Effector memory CD8-positive, alpha-beta T cell (primary cell): ENCODE results near the gene NDUFV2.

Source experiments
- ATAC-seq: fragments of 150-1000 bp; cut with Tn5 transposase; replicated peaks from 2 replicates; pipeline ENCODE4 v1.10.0; 2021; ENCODE audit warnings: mild to moderate bottlenecking, moderate library complexity
- DNase-seq, 3 experiments: peaks; one replicate each; pipeline ENCODE4 v3.0.0; 2021
- H3K27ac Mint-ChIP-seq, 2 donors: one replicate each; pipeline ENCODE4 v1.8.0; 2022; ENCODE audit warnings: mild to moderate bottlenecking in 2 of 2, mixed read lengths in 2 of 2, moderate library complexity in 2 of 2
- H3K27me3 Mint-ChIP-seq, 2 donors: one replicate each; pipeline ENCODE4 v1.8.0; 2022; ENCODE audit warnings: mixed read lengths in 2 of 2
- H3K36me3 Mint-ChIP-seq: one replicate; pipeline ENCODE4 v1.8.0; 2022; ENCODE audit warnings: mild to moderate bottlenecking, moderate library complexity, mixed read lengths; ENCODE audit not compliant: insufficient read depth
- H3K4me1 Mint-ChIP-seq, 2 donors: one replicate each; pipeline ENCODE4 v1.8.0; 2022; ENCODE audit warnings: low read depth in 2 of 2, mixed read lengths in 2 of 2
- H3K4me3 Mint-ChIP-seq, 2 donors: one replicate each; pipeline ENCODE4 v1.8.0; 2022; ENCODE audit warnings: mild to moderate bottlenecking in 2 of 2, mixed read lengths in 2 of 2, moderate library complexity in 2 of 2
- H3K9me3 Mint-ChIP-seq, 2 donors: one replicate each; pipeline ENCODE4 v1.8.0; 2022; ENCODE audit warnings: mixed read lengths in 2 of 2

Gene NDUFV2

GRCh38 chr18:9095297-9096006 lies 7.0 kb upstream of the NDUFV2 start:
- peak overlapping the region; percentile 15 to 61 for H3K4me3 Mint-ChIP-seq
- DNase-seq (peak in 2 of 3 experiments; percentile 15 to 29), ATAC-seq (peak; percentile 81)
- peak overlapping the region; percentile 54 to 56 for H3K27ac Mint-ChIP-seq
- no peaks in the 10 kb centered on the region for H3K27me3 Mint-ChIP-seq
- H3K36me3 Mint-ChIP-seq = no peaks in the 10 kb centered on the region
- no peaks in the 10 kb centered on the region for H3K9me3 Mint-ChIP-seq
- peaks cover 19 to 21% of the 10 kb centered on the region in 2 donors for H3K4me1 Mint-ChIP-seq

GRCh38 chr18:9096007-9096371 lies 6.5 kb upstream of the NDUFV2 start:
- peak overlapping the region; percentile 15 to 61 for H3K4me3 Mint-ChIP-seq
- no peaks in the 10 kb centered on the region for H3K9me3 Mint-ChIP-seq
- ATAC-seq (no peak), DNase-seq (no peak)
- H3K27me3 Mint-ChIP-seq = no peaks in the 10 kb centered on the region
- no peaks in the 10 kb centered on the region for H3K36me3 Mint-ChIP-seq
- peak overlapping the region; percentile 54 to 56 for H3K27ac Mint-ChIP-seq
- H3K4me1 Mint-ChIP-seq = peaks cover 19% of the 10 kb centered on the region in 2 donors

- H3K4me3 Mint-ChIP-seq = no peak overlapping the region
- no peak overlapping the region for H3K27ac Mint-ChIP-seq
- H3K27me3 Mint-ChIP-seq = no peaks in the 10 kb centered on the region
- no peak for ATAC-seq
- peaks cover 19 to 23% of the 10 kb centered on the region in 2 donors for H3K4me1 Mint-ChIP-seq
- peaks cover 2% of the 10 kb centered on the region for H3K36me3 Mint-ChIP-seq
- no peak for DNase-seq
- no peaks in the 10 kb centered on the region for H3K9me3 Mint-ChIP-seq
Observed at GRCh38 chr18:9096685-9097084, 5.8 kb upstream of the NDUFV2 start.

GRCh38 chr18:9097349-9097748 lies 5.2 kb upstream of the NDUFV2 start:
- Mint-ChIP-seq H3K4me1 (peaks cover 21 to 28% of the 10 kb centered on the region in 2 donors), H3K27ac (no peak overlapping the region), H3K9me3 (no peaks in the 10 kb centered on the region), H3K27me3 (no peaks in the 10 kb centered on the region), H3K4me3 (no peak overlapping the region), H3K36me3 (peaks cover 2% of the 10 kb centered on the region)
- ATAC-seq (no peak), DNase-seq (no peak)

- Mint-ChIP-seq H3K27ac (peak overlapping the region in 1 of 2 donors; percentile 98), H3K9me3 (no peaks in the 10 kb centered on the region), H3K4me1 (peaks cover 37 to 45% of the 10 kb centered on the region in 2 donors), H3K36me3 (peaks cover 10% of the 10 kb centered on the region), H3K4me3 (peak overlapping the region in 1 of 2 donors; percentile 25), H3K27me3 (no peaks in the 10 kb centered on the region)
- ATAC-seq = no peak
- DNase-seq = no peak
Observed at GRCh38 chr18:9100796-9101195, 1.7 kb upstream of the NDUFV2 start.

GRCh38 chr18:9101730-9102507 lies 580 bp upstream of the NDUFV2 start:
- ATAC-seq = peak; percentile 23
- Mint-ChIP-seq H3K27me3 (no peaks in the 10 kb centered on the region), H3K9me3 (no peaks in the 10 kb centered on the region), H3K4me3 (peak overlapping the region; percentile 95 to 96), H3K36me3 (peaks cover 10% of the 10 kb centered on the region), H3K27ac (peak overlapping the region; percentile 97 to 98), H3K4me1 (peaks cover 45 to 54% of the 10 kb centered on the region in 2 donors)
- no peak for DNase-seq

GRCh38 chr18:9103376-9103873 lies 926 bp downstream of the NDUFV2 start:
- Mint-ChIP-seq H3K27me3 (no peaks in the 10 kb centered on the region), H3K9me3 (no peaks in the 10 kb centered on the region), H3K36me3 (peaks cover 10% of the 10 kb centered on the region), H3K4me3 (peak overlapping the region; percentile 95 to 96), H3K27ac (peak overlapping the region; percentile 97 to 98), H3K4me1 (peaks cover 53 to 67% of the 10 kb centered on the region in 2 donors)
- no peak for ATAC-seq
- DNase-seq = no peak

GRCh38 chr18:9104244-9104901 lies 1.9 kb downstream of the NDUFV2 start:
- no peaks in the 10 kb centered on the region for H3K9me3 Mint-ChIP-seq
- ATAC-seq = no peak
- no peak for DNase-seq
- peak overlapping the region; percentile 95 to 96 for H3K4me3 Mint-ChIP-seq
- H3K27ac Mint-ChIP-seq = peak overlapping the region; percentile 97 to 98
- H3K4me1 Mint-ChIP-seq = peaks cover 58 to 75% of the 10 kb centered on the region in 2 donors
- H3K36me3 Mint-ChIP-seq = peaks cover 10% of the 10 kb centered on the region
- no peaks in the 10 kb centered on the region for H3K27me3 Mint-ChIP-seq

- H3K27me3 Mint-ChIP-seq = no peaks in the 10 kb centered on the region
- peaks cover 65 to 78% of the 10 kb centered on the region in 2 donors for H3K4me1 Mint-ChIP-seq
- peak overlapping the region; percentile 95 to 96 for H3K4me3 Mint-ChIP-seq
- H3K9me3 Mint-ChIP-seq = no peaks in the 10 kb centered on the region
- peaks cover 10% of the 10 kb centered on the region for H3K36me3 Mint-ChIP-seq
- DNase-seq (no peak), ATAC-seq (no peak)
- H3K27ac Mint-ChIP-seq = peak overlapping the region; percentile 97 to 98
Observed at GRCh38 chr18:9105420-9105819, 2.9 kb downstream of the NDUFV2 start.

GRCh38 chr18:9106094-9106493 lies 3.6 kb downstream of the NDUFV2 start:
- H3K9me3 Mint-ChIP-seq = no peaks in the 10 kb centered on the region
- H3K4me3 Mint-ChIP-seq = peak overlapping the region; percentile 95 to 96
- ATAC-seq (no peak), DNase-seq (no peak)
- H3K4me1 Mint-ChIP-seq = peaks cover 66 to 84% of the 10 kb centered on the region in 2 donors
- peak overlapping the region; percentile 97 to 98 for H3K27ac Mint-ChIP-seq
- H3K27me3 Mint-ChIP-seq = no peaks in the 10 kb centered on the region
- peaks cover 10% of the 10 kb centered on the region for H3K36me3 Mint-ChIP-seq

- Mint-ChIP-seq H3K4me1 (peaks cover 63 to 84% of the 10 kb centered on the region in 2 donors), H3K4me3 (peak overlapping the region; percentile 95 to 96), H3K27ac (peak overlapping the region; percentile 97 to 98), H3K36me3 (peaks cover 9% of the 10 kb centered on the region), H3K9me3 (no peaks in the 10 kb centered on the region), H3K27me3 (no peaks in the 10 kb centered on the region)
- DNase-seq = no peak
- no peak for ATAC-seq
Observed at GRCh38 chr18:9106800-9107584, 4.5 kb downstream of the NDUFV2 start.

GRCh38 chr18:9108911-9109310 lies 6.4 kb downstream of the NDUFV2 start:
- Mint-ChIP-seq H3K9me3 (no peaks in the 10 kb centered on the region), H3K36me3 (peaks cover 12% of the 10 kb centered on the region), H3K4me1 (peaks cover 61 to 87% of the 10 kb centered on the region in 2 donors), H3K4me3 (peak overlapping the region; percentile 33 to 36), H3K27me3 (no peaks in the 10 kb centered on the region), H3K27ac (peak overlapping the region; percentile 91 to 98)
- no peak for DNase-seq
- ATAC-seq = peak; percentile 37

- peak overlapping the region; percentile 91 to 98 for H3K27ac Mint-ChIP-seq
- peaks cover 9% of the 10 kb centered on the region for H3K36me3 Mint-ChIP-seq
- H3K4me1 Mint-ChIP-seq = peaks cover 55 to 85% of the 10 kb centered on the region in 2 donors
- no peak for DNase-seq
- ATAC-seq = no peak
- H3K27me3 Mint-ChIP-seq = no peaks in the 10 kb centered on the region
- peak overlapping the region; percentile 35 to 36 for H3K4me3 Mint-ChIP-seq
- H3K9me3 Mint-ChIP-seq = no peaks in the 10 kb centered on the region
Observed at GRCh38 chr18:9109523-9109922, 7.0 kb downstream of the NDUFV2 start.
